OCI-LY1 (cell line): Measurements from ENCODE around the gene IGF1R.

Experiments used
- CTCF ChIP-seq: fragments of 200-600 bp; sonication (generic), shearing (Covaris generic); IDR thresholded peaks from 2 replicates; pipeline ENCODE4 v1.5.1; 2017; ENCODE audit warnings: mild to moderate bottlenecking, antibody characterized with exemption, low read length, moderate library complexity, mixed read lengths
- EZH2 ChIP-seq: fragments of 200-600 bp; sonication (generic), shearing (Covaris generic); IDR thresholded peaks from 2 replicates; pipeline ENCODE4 v1.8.0; 2017; ENCODE audit warnings: borderline replicate concordance, mixed run types, mild to moderate bottlenecking, antibody characterized with exemption, low read length, moderate library complexity, mixed read lengths

DNA sequence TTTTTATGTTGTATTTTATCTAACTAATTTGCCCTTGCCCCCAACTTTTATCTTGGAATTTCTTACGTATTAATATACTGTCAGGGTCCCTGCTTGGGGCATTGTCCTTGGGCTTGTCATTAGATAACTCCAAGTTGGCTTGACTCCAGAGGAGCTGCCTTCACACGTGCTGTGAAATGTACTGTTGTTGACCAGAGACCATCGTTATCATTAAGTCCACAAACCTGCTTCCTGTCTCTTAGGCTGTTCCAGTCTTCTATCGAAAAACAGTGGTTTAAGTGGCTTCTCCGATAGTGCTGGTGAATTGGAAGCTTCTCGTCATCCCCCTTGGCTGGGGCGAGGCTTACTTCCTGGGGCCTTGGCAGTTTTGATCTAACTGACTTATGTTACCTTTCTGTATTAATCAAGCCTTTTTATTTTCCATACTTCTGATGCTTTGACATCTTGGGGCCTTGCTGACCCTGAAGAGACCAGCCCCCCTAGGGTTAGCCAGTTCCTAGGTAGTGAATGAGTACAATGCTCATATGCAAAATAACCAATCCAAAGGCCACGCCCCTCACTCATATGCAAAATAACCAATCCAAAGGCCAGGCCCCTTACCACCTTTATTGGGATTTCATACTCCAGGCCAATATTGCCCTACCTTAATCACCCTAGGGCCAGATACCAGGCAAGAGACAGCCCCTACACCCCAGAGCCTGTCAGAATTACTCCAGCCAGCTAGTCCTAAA is 164.5 kb downstream of the IGF1R start:
- no peak for TF ChIP-seq CTCF
- TF ChIP-seq EZH2: no peak
